Fibroblast of pulmonary artery (primary cell): ENCODE data around the gene KRTAP3-3.

ENCODE experiments used
- DNase-seq: peaks from one replicate; pipeline ENCODE4 v3.0.0-alpha.2; 2010; ENCODE audit warnings: low read depth
- H3K4me3 ChIP-seq: replicated peaks from 2 replicates; pipeline ENCODE4 v1.5.1; 2011; ENCODE audit warnings: low read depth, mild to moderate bottlenecking, control low read depth, low read length, moderate library complexity
- TF ChIP-seq, protein P1 (sequence below): IDR thresholded peaks from 2 replicates; pipeline ENCODE4 v1.5.1; 2011; ENCODE audit warnings: mild to moderate bottlenecking, control low read depth, low read length, inconsistent platforms; ENCODE audit errors: missing control alignments

KRTAP3-3 gene

GRCh38 chr17:41024697-41025096 is 30.7 kb upstream of the KRTAP3-3 start:
- TF ChIP-seq, protein P1, sequence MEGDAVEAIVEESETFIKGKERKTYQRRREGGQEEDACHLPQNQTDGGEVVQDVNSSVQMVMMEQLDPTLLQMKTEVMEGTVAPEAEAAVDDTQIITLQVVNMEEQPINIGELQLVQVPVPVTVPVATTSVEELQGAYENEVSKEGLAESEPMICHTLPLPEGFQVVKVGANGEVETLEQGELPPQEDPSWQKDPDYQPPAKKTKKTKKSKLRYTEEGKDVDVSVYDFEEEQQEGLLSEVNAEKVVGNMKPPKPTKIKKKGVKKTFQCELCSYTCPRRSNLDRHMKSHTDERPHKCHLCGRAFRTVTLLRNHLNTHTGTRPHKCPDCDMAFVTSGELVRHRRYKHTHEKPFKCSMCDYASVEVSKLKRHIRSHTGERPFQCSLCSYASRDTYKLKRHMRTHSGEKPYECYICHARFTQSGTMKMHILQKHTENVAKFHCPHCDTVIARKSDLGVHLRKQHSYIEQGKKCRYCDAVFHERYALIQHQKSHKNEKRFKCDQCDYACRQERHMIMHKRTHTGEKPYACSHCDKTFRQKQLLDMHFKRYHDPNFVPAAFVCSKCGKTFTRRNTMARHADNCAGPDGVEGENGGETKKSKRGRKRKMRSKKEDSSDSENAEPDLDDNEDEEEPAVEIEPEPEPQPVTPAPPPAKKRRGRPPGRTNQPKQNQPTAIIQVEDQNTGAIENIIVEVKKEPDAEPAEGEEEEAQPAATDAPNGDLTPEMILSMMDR = no peak
- H3K4me3 ChIP-seq = no peak overlapping the region
- no peak for DNase-seq

DNA sequence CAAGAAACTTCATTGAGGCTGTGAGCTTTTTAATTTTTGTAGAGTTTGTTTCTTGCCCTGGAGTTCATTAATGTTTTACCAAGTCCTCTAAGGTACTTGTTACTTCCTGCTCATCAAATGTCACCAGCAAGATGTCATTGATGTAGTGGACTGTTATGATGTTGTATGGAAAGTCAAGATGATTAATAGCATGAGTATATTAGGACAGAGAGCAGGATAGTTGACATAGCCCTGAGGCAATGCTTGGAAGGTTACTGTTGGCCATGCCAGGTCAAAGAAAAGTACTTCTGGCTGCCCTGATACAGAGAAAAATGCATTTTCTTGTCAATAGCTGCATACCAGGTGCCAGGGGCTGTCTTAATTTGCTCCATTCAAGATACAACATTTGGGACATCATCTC is 26.4 kb upstream of the KRTAP3-3 start:
- TF ChIP-seq, protein P1 = no peak
- H3K4me3 ChIP-seq = no peak overlapping the region
- no peak for DNase-seq

GRCh38 chr17:41019415-41019814 is 25.5 kb upstream of the KRTAP3-3 start:
- DNase-seq = no peak
- TF ChIP-seq, protein P1 = no peak
- no peak overlapping the region for H3K4me3 ChIP-seq

- TF ChIP-seq, protein P1 = no peak
- DNase-seq = no peak
Observed at GRCh38 chr17:41018541-41018940, 24.6 kb upstream of the KRTAP3-3 start.

GRCh38 chr17:41016578-41017215 is 22.7 kb upstream of the KRTAP3-3 start:
- no peak overlapping the region for H3K4me3 ChIP-seq
- DNase-seq = no peak
- TF ChIP-seq, protein P1 = no peak

More at GRCh38 chr17:41018541-41018940, 24.6 kb upstream of the KRTAP3-3 start:
- no peak overlapping the region for H3K4me3 ChIP-seq

DNA sequence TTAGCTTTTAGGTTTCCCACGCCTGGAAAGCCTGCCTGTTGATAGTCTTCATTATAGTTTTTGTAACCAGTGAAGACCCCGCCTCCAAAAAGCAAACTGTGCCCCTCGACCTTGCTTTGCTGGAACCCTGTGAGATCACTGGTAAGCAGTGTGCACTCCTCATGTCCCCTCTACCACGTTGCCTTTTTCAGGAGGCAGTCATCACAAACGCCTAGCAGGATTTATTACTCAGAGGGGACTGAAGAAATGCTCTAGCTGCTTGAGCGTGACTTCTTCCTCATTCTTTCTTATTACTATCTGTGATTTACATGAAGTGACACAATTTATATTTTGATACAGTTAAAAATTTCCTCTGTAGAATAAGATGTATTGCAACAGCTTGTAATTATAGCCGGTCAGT is 21.5 kb upstream of the KRTAP3-3 start:
- TF ChIP-seq, protein P1 = no peak
- H3K4me3 ChIP-seq = no peak overlapping the region

GRCh38 chr17:41013606-41014005 is 19.6 kb upstream of the KRTAP3-3 start:
- TF ChIP-seq, protein P1 = no peak
- H3K4me3 ChIP-seq = no peak overlapping the region
- no peak for DNase-seq

More for the DNA sequence above, 21.5 kb upstream of the KRTAP3-3 start:
- DNase-seq = no peak
